HepG2 (cell line): ENCODE measurements around the gene MTR. TPM values are rescaled to one million over a fixed set of nuclear protein-coding genes. Genes with fewer than 3 reads are reported as not detected.

Source experiments
- CEBPZ ChIP-seq: IDR thresholded peaks from 2 replicates; pipeline ENCODE4 v1.6.1; 2012; ENCODE audit warnings: low read length, improper control_type of control experiment
- IRX3 ChIP-seq: sonication (generic); formaldehyde crosslinking; IDR thresholded peaks from 2 replicates; pipeline ENCODE4 v1.8.1; 2023; ENCODE audit warnings: mild to moderate bottlenecking, low read depth, missing genetic modification reagents, borderline replicate concordance
- JARID2 ChIP-seq: sonication (generic); formaldehyde crosslinking; IDR thresholded peaks from 2 replicates; pipeline ENCODE4 v1.8.1; 2023; ENCODE audit warnings: missing genetic modification reagents, inconsistent platforms; ENCODE audit not compliant: insufficient replicate concordance
- MAFF ChIP-seq: IDR thresholded peaks from 2 replicates; pipeline ENCODE4 v1.6.1; 2011; ENCODE audit warnings: low read depth, low read length, improper control_type of control experiment
- MEF2D ChIP-seq: sonication (generic); formaldehyde crosslinking; IDR thresholded peaks from 2 replicates; pipeline ENCODE4 v1.5.1; 2020; ENCODE audit warnings: mild to moderate bottlenecking, missing genetic modification reagents
- PITX1 ChIP-seq: sonication (generic); formaldehyde crosslinking; IDR thresholded peaks from 2 replicates; pipeline ENCODE4 v1.5.1; 2020; ENCODE audit warnings: mild to moderate bottlenecking, missing genetic modification reagents
- RARA ChIP-seq: IDR thresholded peaks from 2 replicates; pipeline ENCODE4 v1.6.1; 2016; ENCODE audit warnings: missing genetic modification reagents, missing compliant biosample characterization
- RCOR2 ChIP-seq: IDR thresholded peaks from 2 replicates; pipeline ENCODE4 v1.6.1; 2016; ENCODE audit warnings: missing biosample characterization, missing genetic modification reagents
- RXRA ChIP-seq: sonication (generic); formaldehyde crosslinking; IDR thresholded peaks from 2 replicates; pipeline ENCODE4 v1.5.1; 2020; ENCODE audit warnings: missing genetic modification reagents
- SMC3 ChIP-seq: IDR thresholded peaks from 2 replicates; pipeline ENCODE4 v1.6.1; 2011; ENCODE audit warnings: low read length, improper control_type of control experiment
- USF2 ChIP-seq, 2 experiments: sonication (generic) in 1 of 2; formaldehyde crosslinking in 1 of 2; IDR thresholded peaks; 2 replicates each; pipeline versions ENCODE4 v1.5.1 to v1.6.1; 2011 to 2020; ENCODE audit warnings: borderline replicate concordance in 1 of 2, low read depth in 1 of 2, low read length in 1 of 2, mild to moderate bottlenecking in 1 of 2, missing genetic modification reagents in 1 of 2, moderate library complexity in 1 of 2
- WIZ ChIP-seq: sonication (generic); formaldehyde crosslinking; IDR thresholded peaks from 2 replicates; pipeline ENCODE4 v1.5.1; 2020; ENCODE audit warnings: mild to moderate bottlenecking, missing genetic modification reagents
- ZBTB1 ChIP-seq: sonication (generic); formaldehyde crosslinking; IDR thresholded peaks from 2 replicates; pipeline ENCODE4 v1.4.0; 2020; ENCODE audit warnings: missing genetic modification reagents, borderline replicate concordance
- ZBTB26 ChIP-seq: IDR thresholded peaks from 2 replicates; pipeline ENCODE4 v1.6.1; 2016; ENCODE audit warnings: missing compliant biosample characterization, missing genetic modification reagents, borderline replicate concordance
- ZSCAN29 ChIP-seq: sonication (generic); formaldehyde crosslinking; conservative IDR thresholded peaks from 2 replicates; pipeline ENCODE4 v1.4.0; 2020; ENCODE audit warnings: mild to moderate bottlenecking, missing genetic modification reagents
- polyA plus RNA-seq, 8 experiments: library from polyadenylated mRNA; depleted of rRNA in 3 of 8; stranded (reverse) in 7 of 8; unstranded in 1 of 8; fragments of >200 nt; fragmentation: Illumina TruSeq in 4 of 8; extraction: Trizol in 4 of 8; gene quantifications; 2 replicates each; pipeline versions ENCODE4 v1.2.1 to v1.2.3, GENCODE V29; 2011 to 2016; ENCODE audit warnings: low read depth in 4 of 8, missing spikeins in 1 of 8, mixed read lengths in 1 of 8; ENCODE audit not compliant: insufficient read depth in 1 of 8
- total RNA-seq, 5 experiments: library from RNA; depleted of rRNA; stranded (reverse); fragments of >200 nt; fragmentation: Illumina TruSeq; extraction: Trizol; gene quantifications; 2 replicates each; pipeline ENCODE4 v1.2.3, GENCODE V29; 2016; ENCODE audit warnings: low read depth in 1 of 5
- TF ChIP-seq, protein P1 (sequence below): sonication (generic); formaldehyde crosslinking; IDR thresholded peaks from 2 replicates; pipeline ENCODE4 v1.5.0; 2020; ENCODE audit warnings: mild to moderate bottlenecking, missing genetic modification reagents, borderline replicate concordance
- TF ChIP-seq, protein P2 (sequence below): IDR thresholded peaks from 2 replicates; pipeline ENCODE4 v1.6.1; 2012; ENCODE audit warnings: inconsistent platforms

The MTR gene
- total and polyA plus RNA-seq, 2 of the 13 experiments (the other 11 are each of a cell fraction or from before 2014, with no cell fraction given): 16.3 to 36.1 TPM

GRCh38 chr1:236904892-236905741 is 110.0 kb downstream of the MTR start (continued):
- TF ChIP-seq ZSCAN29 (CRISPR knock-in tag): no peak
- no peak for TF ChIP-seq PITX1 (CRISPR knock-in tag)
- TF ChIP-seq, protein P1, sequence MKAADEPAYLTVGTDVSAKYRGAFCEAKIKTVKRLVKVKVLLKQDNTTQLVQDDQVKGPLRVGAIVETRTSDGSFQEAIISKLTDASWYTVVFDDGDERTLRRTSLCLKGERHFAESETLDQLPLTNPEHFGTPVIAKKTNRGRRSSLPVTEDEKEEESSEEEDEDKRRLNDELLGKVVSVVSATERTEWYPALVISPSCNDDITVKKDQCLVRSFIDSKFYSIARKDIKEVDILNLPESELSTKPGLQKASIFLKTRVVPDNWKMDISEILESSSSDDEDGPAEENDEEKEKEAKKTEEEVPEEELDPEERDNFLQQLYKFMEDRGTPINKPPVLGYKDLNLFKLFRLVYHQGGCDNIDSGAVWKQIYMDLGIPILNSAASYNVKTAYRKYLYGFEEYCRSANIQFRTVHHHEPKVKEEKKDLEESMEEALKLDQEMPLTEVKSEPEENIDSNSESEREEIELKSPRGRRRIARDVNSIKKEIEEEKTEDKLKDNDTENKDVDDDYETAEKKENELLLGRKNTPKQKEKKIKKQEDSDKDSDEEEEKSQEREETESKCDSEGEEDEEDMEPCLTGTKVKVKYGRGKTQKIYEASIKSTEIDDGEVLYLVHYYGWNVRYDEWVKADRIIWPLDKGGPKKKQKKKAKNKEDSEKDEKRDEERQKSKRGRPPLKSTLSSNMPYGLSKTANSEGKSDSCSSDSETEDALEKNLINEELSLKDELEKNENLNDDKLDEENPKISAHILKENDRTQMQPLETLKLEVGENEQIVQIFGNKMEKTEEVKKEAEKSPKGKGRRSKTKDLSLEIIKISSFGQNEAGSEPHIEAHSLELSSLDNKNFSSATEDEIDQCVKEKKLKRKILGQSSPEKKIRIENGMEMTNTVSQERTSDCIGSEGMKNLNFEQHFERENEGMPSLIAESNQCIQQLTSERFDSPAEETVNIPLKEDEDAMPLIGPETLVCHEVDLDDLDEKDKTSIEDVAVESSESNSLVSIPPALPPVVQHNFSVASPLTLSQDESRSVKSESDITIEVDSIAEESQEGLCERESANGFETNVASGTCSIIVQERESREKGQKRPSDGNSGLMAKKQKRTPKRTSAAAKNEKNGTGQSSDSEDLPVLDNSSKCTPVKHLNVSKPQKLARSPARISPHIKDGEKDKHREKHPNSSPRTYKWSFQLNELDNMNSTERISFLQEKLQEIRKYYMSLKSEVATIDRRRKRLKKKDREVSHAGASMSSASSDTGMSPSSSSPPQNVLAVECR (CRISPR knock-in tag): no peak
- TF ChIP-seq IRX3 (CRISPR knock-in tag): no peak
- no peak for TF ChIP-seq MEF2D
- no peak for TF ChIP-seq JARID2 (CRISPR knock-in tag)
- TF ChIP-seq MAFF: peak; percentile 78
- no peak for TF ChIP-seq ZBTB26
- TF ChIP-seq ZBTB1 (CRISPR knock-in tag): no peak
- no peak for TF ChIP-seq RXRA
- TF ChIP-seq SMC3: no peak
- TF ChIP-seq USF2 (IDR thresholded peaks at IDR 0.05; ENCODE audit: low read depth, low read length): no peak
- TF ChIP-seq USF2 (CRISPR knock-in tag; IDR thresholded peaks at IDR 0.05; ENCODE audit: borderline replicate concordance): no peak
- TF ChIP-seq, protein P2, sequence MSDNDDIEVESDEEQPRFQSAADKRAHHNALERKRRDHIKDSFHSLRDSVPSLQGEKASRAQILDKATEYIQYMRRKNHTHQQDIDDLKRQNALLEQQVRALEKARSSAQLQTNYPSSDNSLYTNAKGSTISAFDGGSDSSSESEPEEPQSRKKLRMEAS: no peak
- TF ChIP-seq WIZ: no peak
- TF ChIP-seq CEBPZ: no peak
- TF ChIP-seq RCOR2: peak; percentile 72; the same call in 1 of the 2 replicates
- TF ChIP-seq RARA (CRISPR knock-in tag): peak; percentile 80
